ENCODE results near the gene UGT3A1.

The UGT3A1 gene

GRCh38 chr5:35904443-35905132 is 86.6 kb downstream of the UGT3A1 start:
- Histone ChIP-seq H3K36me3 (ENCODE audit: control insufficient read depth, low read depth, low read length) (no peaks in the 10 kb centered on the region), H3K27ac (ENCODE audit: low read length) (no peak overlapping the region), H3K27me3 (ENCODE audit: control insufficient read depth, insufficient read depth, low read length) (no peaks in the 10 kb centered on the region), H3K4me1 (ENCODE audit: control insufficient read depth, low read depth, low read length) (peaks cover 10% of the 10 kb centered on the region), H3K4me3 (ENCODE audit: low read length) (no peak overlapping the region), H3K9ac (ENCODE audit: low read length) (no peak overlapping the region), H3K9me3 (ENCODE audit: control insufficient read depth, low read depth, low read length) (no peaks in the 10 kb centered on the region)

DNA sequence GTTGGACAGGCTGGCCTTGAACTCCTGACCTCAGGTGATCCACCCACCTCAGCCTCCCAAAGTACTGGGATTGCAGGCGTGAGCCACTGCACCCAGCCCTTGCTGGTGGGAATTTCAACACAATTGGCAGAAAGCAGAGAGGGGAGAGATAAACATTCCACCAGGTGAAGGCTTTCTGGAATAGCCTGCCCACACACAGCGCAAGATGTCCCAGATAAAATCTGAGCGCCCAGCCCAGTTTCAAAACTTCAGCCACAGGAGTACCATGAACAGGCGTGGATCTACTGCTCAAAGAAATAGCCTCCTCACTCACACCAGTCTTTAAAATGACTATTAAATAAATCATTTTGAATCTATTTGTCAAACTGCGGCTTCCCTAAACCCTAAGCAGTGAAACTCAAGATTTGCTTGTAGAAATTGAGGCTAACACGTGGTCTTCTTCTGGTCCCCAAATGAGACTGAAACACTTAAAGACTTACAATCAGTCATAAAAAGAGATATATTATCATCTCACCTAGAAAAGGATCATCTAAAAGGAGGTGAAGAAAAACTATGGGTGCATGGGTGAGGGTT is 87.5 kb downstream of the UGT3A1 start:
- H3K27ac ChIP-seq (ENCODE audit: low read length) = no peak overlapping the region
- no peaks in the 10 kb centered on the region for H3K9me3 ChIP-seq (ENCODE audit: control insufficient read depth, low read depth, low read length)
- H3K36me3 ChIP-seq (ENCODE audit: control insufficient read depth, low read depth, low read length) = no peaks in the 10 kb centered on the region
- H3K4me1 ChIP-seq (ENCODE audit: control insufficient read depth, low read depth, low read length) = peaks cover 9% of the 10 kb centered on the region
- H3K27me3 ChIP-seq (ENCODE audit: control insufficient read depth, insufficient read depth, low read length) = no peaks in the 10 kb centered on the region
- H3K9ac ChIP-seq (ENCODE audit: low read length) = no peak overlapping the region
- no peak overlapping the region for H3K4me3 ChIP-seq (ENCODE audit: low read length)

GRCh38 chr5:35902046-35902672 is 89.0 kb downstream of the UGT3A1 start:
- H3K27me3 ChIP-seq (ENCODE audit: control insufficient read depth, insufficient read depth, low read length) = no peaks in the 10 kb centered on the region
- no peaks in the 10 kb centered on the region for H3K9me3 ChIP-seq (ENCODE audit: control insufficient read depth, low read depth, low read length)
- no peak overlapping the region for H3K9ac ChIP-seq (ENCODE audit: low read length)
- H3K4me3 ChIP-seq (ENCODE audit: low read length) = no peak overlapping the region
- H3K27ac ChIP-seq (ENCODE audit: low read length) = no peak overlapping the region
- no peaks in the 10 kb centered on the region for H3K36me3 ChIP-seq (ENCODE audit: control insufficient read depth, low read depth, low read length)
- no peaks in the 10 kb centered on the region for H3K4me1 ChIP-seq (ENCODE audit: control insufficient read depth, low read depth, low read length)

All from iPS-18a (cell line).